A673 (cell line): ENCODE measurements around the gene HPSE. TPM values are rescaled to one million over a fixed set of nuclear protein-coding genes. Genes with fewer than 3 reads are reported as not detected.
"Not testable (repeated sequence)": the region's sequence is repeated elsewhere in the genome, so short reads cannot be mapped to it uniquely, and the experiment has no call there.

Experiments
- BruUV-seq: library from RNA; stranded (reverse); fragments of 400-500 nt; replicated peaks from 2 replicates; lab custom pipeline; 2021; lab: Mats Ljungman, UMichigan
- CTCF ChIA-PET: fragments of 300-600 bp; sonication (Branson Sonifier 250); formaldehyde crosslinking; loops from one replicate; lab custom pipeline; 2022; ENCODE audit warnings: antibody characterized with exemption; lab: Charles Lee
- POLR2A ChIA-PET: fragments of 300-600 bp; sonication (Branson Sonifier 250); formaldehyde crosslinking; loops from one replicate; lab custom pipeline; 2022; ENCODE audit warnings: antibody characterized with exemption; ENCODE audit not compliant: low non-redundant PET; lab: Charles Lee
- DNase-seq: peaks from one replicate; pipeline ENCODE4 v3.0.0-alpha.2; 2015; ENCODE audit warnings: low spot score
- H3K27ac ChIP-seq: fragments of 200-600 bp; sonication (generic); 2 replicates; pipeline ENCODE4 v1.5.1; 2016; ENCODE audit warnings: mixed run types, low read depth, mild to moderate bottlenecking, mixed read lengths, antibody characterized with exemption, low read length; ENCODE audit not compliant: poor library complexity, severe bottlenecking
- H3K27me3 ChIP-seq: fragments of 200-600 bp; sonication (generic); replicated peaks from 2 replicates; pipeline ENCODE4 v1.6.1; 2017; ENCODE audit warnings: mixed run types, low read depth, mild to moderate bottlenecking, mixed read lengths, antibody characterized with exemption, low read length; ENCODE audit not compliant: insufficient read depth, poor library complexity
- H3K36me3 ChIP-seq: fragments of 200-600 bp; sonication (generic); 2 replicates; pipeline ENCODE4 v1.6.1; 2016; ENCODE audit warnings: mixed run types, mild to moderate bottlenecking, mixed read lengths, antibody characterized with exemption, low read length; ENCODE audit not compliant: insufficient read depth, poor library complexity, severe bottlenecking
- H3K4me1 ChIP-seq: fragments of 200-600 bp; sonication (generic); 2 replicates; pipeline ENCODE4 v1.6.1; 2017; ENCODE audit warnings: mixed run types, mild to moderate bottlenecking, mixed read lengths, antibody characterized with exemption, low read length; ENCODE audit not compliant: insufficient read depth, poor library complexity, severe bottlenecking
- H3K4me3 ChIP-seq: fragments of 200-600 bp; sonication (generic); 2 replicates; pipeline ENCODE4 v1.5.1; 2016; ENCODE audit warnings: low read depth, mixed run types, mild to moderate bottlenecking, mixed read lengths, low read length; ENCODE audit not compliant: poor library complexity, severe bottlenecking
- H3K9me3 ChIP-seq: fragments of 200-600 bp; sonication (generic); 2 replicates; pipeline ENCODE4 v1.6.1; 2016; ENCODE audit warnings: mixed run types, low read depth, mild to moderate bottlenecking, mixed read lengths, antibody characterized with exemption, low read length; ENCODE audit not compliant: poor library complexity, severe bottlenecking
- CTCF ChIP-seq: fragments of 300-800, 200-600 bp; sonication (generic); conservative IDR thresholded peaks from 2 replicates; pipeline ENCODE4 v1.5.1; 2017; ENCODE audit warnings: low read depth, mild to moderate bottlenecking, antibody characterized with exemption, low read length, moderate library complexity, mixed read lengths
- EZH2 ChIP-seq: fragments of 200-600 bp; sonication (generic); IDR thresholded peaks from 2 replicates; pipeline ENCODE4 v1.6.1; 2017; ENCODE audit warnings: borderline replicate concordance, low read depth, mild to moderate bottlenecking, mixed read lengths, antibody characterized with exemption, low read length; ENCODE audit not compliant: poor library complexity, severe bottlenecking
- intact Hi-C: fragments of 100-400 bp; cut with micrococcal nuclease; formaldehyde crosslinking; loops from one replicate; pipeline ENCODE4 v1.10.0; 2022; ENCODE audit not compliant: unreplicated experiment
- total RNA-seq: library from RNA; stranded (reverse); gene quantifications from 2 replicates; pipeline ENCODE4 v1.2.3, GENCODE V29; 2021

The HPSE gene
- total RNA-seq, 1 experiment from 2014 or later = 0.84 TPM

- Histone ChIP-seq H3K27me3 (no peaks in the 10 kb centered on the region), H3K27ac (no peak overlapping the region), H3K4me1 (no peaks in the 10 kb centered on the region), H3K4me3 (no peak overlapping the region), H3K9me3 (no peaks in the 10 kb centered on the region), H3K36me3 (no peaks in the 10 kb centered on the region)
- TF ChIP-seq EZH2 (no peak), CTCF (peak; percentile 56)
- intact Hi-C loops = loop anchor here (10.0 kb wide), 1 partner anchor 817 kb away; no protein-coding TSS in a partner anchor
- peak; percentile 67 for DNase-seq
- BruUV-seq = no TSS peak
- ChIA-PET CTCF (interaction anchor here (0.6 to 1.3 kb wide), 3 partner anchors 269 to 430 kb away, joined by 3 to 8 read pairs (median 3); no protein-coding TSS in a partner anchor), POLR2A (no interaction called here)
Observed at GRCh38 chr4:83282049-83282535, 52.6 kb downstream of the HPSE start.

GRCh38 chr4:83281307-83281706 lies 53.3 kb downstream of the HPSE start:
- Histone ChIP-seq H3K27ac (no peak overlapping the region), H3K4me1 (no peaks in the 10 kb centered on the region), H3K27me3 (no peaks in the 10 kb centered on the region), H3K36me3 (no peaks in the 10 kb centered on the region), H3K4me3 (no peak overlapping the region), H3K9me3 (no peaks in the 10 kb centered on the region)
- ChIA-PET CTCF (interaction anchor here (1.3 kb wide), 1 partner anchor 429 kb away, joined by 3 read pairs; no protein-coding TSS in a partner anchor), POLR2A (no interaction called here)
- no peak for TF ChIP-seq EZH2
- no peak for DNase-seq
- no TSS peak for BruUV-seq
- intact Hi-C loops = loop anchor here (10.0 kb wide), 1 partner anchor 817 kb away; no protein-coding TSS in a partner anchor

- Histone ChIP-seq H3K4me1 (no peaks in the 10 kb centered on the region), H3K27ac (no peak overlapping the region), H3K9me3 (no peaks in the 10 kb centered on the region), H3K27me3 (no peaks in the 10 kb centered on the region), H3K36me3 (no peaks in the 10 kb centered on the region), H3K4me3 (no peak overlapping the region)
- DNase-seq = no peak
- POLR2A ChIA-PET = interaction anchor here (0.6 kb wide), 1 partner anchor 259 kb away, joined by 4 read pairs; no protein-coding TSS in a partner anchor
- no TSS peak for BruUV-seq
- intact Hi-C loops = no loop called here
- no peak for TF ChIP-seq EZH2
- TF ChIP-seq CTCF = no peak
- CTCF ChIA-PET = no interaction called here
Observed at GRCh38 chr4:83276299-83277040, 58.2 kb downstream of the HPSE start.

- H3K27ac ChIP-seq, H3K4me1 ChIP-seq, DNase-seq, intact Hi-C loops, H3K36me3 ChIP-seq, BruUV-seq, H3K9me3 ChIP-seq, CTCF ChIA-PET, POLR2A ChIA-PET, H3K4me3 ChIP-seq, H3K27me3 ChIP-seq: not testable (repeated sequence)
Observed at GRCh38 chr4:83273926-83274325, 60.7 kb downstream of the HPSE start.
